NCI-H128 (cell line): ENCODE results near the gene SNX30.

Experiments used
- DNase-seq: peaks from one replicate; lab custom pipeline; 2025; ENCODE audit not compliant: unreplicated experiment; lab: John Stamatoyannopoulos, UW

The SNX30 gene

DNA sequence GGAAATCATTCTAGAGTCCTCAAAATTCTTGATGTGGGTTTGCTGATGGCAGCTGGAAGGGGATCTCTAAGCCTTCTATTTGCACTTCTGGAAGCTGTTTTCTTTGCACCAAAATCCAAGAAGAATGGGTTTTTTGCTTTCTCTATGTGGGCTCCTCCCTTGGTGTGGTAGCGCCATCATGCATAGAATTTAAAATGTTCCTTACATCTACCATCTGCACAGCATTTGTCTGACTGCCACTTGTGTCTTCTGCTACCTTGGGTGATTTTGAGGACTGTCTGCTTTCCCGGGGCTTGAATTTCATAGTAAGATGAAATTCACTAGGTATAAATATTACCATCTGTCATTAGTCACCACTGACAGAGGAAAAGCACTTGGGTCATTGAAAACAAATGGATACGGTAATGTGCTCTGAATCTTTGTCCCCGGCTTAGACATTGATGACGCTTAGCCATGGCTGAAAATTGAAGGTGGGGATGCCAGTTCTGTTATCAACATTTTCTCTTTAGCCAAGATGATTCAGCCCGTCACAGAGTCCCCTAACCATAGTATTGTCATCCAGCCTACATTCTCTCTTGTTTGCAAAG is 30.0 kb downstream of the SNX30 start:
- DNase-seq: no peak

DNA sequence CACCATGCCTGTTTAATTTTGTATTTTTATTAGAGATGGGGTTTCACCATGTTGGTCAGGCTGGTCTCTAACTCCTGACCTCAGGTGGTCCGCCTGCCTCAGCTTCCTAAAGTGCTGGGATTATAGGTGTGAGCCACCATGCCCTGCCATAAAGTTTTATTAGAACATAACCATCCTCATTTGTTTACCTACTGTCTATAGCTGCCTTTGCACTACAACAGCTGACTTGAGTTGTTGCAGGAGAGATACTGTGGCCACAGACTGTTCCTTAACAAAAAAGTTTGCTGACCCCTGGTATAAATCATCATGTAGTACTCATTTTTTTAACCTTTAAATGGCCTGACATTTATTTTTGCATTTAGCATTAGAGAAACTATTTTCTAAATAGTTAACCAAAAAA is 31.7 kb downstream of the SNX30 start:
- DNase-seq: no peak

DNA sequence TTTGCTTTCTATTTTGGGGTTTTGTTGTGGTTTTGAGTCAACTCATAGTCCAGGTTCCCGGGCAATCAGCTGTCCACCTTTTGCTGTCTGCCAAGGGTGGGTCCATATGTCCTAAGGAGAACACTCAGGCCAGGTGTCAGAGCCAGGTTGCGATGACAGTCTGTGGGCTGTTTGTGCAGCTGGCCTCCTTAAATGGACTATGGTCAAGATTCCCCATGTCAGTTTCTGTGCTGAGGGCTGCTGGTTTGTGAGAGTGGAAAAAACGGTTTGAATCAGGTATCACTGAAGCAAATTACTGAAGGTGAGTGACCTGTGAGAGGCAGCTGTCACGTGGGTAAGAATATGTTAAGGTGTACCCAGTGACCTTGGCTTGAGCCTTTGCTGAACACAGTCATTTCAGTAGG is 33.0 kb downstream of the SNX30 start:
- DNase-seq: no peak

DNA sequence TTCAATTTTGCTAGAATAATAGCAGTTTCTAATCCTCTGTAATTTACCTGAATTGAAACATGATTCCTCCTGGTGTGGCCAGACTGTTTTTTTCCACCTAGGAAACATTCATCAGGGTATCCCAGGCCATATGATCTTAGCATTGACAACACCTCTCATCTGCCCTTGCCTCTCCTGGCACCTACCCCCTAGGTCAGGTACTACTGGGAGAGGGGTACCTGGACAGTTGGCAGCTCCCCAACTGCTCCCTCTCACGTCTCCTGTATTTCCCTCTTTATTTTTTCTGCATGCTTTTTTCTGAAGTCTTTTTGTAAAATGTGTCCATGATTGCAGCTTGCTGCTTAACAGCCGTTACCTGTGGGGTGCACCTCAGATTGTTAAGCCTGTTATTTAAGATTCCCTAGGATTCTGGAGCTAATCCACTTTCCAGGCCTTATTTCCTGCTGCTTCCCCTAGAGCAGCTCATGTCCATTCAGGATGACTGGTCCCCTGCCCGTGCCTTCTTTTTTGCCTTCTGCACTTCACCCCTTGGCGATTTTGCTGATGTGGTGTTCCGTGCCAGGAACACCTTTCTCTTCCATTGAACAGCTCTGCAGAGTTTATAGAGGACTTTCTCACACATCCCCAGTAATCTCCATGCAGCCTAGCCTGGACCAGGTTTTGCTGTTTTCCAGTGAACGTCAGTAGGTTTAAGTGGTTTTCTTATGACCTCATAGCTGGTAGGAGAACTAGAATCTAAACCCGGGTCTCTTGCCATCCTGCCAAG is 33.6 kb downstream of the SNX30 start:
- DNase-seq: no peak

DNA sequence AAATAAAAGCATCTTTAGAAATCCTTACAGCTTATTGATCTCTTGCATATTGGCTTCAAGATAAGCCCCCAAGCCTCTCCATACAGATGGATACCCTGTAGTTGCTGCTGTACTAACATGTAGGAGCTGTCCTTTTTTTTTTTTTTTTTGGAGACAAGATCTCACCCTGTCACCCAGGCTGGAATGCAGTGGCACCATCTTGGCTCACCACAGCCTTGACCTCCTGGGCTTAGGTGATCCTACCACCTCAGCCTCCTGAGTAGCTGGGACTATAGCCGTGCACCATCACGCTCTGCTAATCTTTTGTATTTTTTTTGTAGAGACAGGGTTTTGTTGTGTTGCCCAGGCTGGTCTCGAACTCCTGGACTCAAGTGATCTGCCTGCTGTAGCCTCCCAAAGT is 35.4 kb downstream of the SNX30 start:
- no peak for DNase-seq

DNA sequence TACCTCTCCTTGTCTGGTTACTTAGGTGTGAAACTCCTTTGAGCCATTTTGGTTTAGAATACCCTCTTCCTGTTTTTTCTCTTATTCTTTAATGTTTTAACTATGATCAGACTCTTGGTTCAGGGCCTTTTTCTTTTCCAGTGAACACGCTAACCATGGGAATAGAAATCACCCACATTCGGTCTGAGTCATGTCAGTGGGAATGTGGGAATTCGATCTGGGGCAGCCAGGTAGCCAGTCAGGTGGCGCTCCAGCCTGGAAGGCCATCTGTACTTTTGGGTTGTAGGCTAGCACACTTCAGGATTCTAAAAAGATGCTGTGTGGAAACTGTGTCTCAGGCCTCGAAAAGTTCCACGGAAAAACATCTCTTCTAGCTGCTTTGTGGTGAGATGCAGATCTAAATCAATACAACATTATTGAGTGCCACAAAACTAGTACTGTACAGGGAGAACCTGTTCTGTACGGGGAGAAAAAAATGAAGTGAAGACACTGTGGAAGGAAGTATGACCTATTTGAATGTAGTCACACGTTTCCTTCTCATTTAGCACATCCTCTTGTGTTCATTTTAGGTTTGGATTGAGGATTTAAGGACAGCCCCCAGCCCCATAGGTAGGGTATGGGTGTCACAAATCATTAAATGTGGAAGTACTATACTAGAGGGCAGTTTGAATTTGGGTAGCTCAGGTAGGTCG is 36.4 kb downstream of the SNX30 start:
- DNase-seq: no peak

DNA sequence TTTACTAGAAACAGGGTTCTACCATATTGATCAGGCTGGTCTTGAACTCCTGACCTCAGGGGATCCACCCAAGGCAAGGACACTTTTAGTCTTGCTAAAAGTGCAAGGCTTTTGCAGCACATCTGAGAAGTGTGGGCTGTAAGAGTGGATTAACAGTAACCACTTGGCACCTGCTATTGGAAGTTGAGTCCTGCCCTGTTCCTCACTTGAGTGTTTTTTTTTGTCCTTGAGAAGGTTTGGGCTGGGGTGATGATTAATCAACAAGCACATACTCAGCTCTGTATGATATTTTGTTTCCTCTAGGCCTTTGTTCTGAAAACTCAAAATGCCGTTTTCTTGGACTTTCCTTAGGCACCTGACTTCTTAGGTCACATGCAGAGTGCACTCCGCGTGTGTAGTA is 37.4 kb downstream of the SNX30 start:
- DNase-seq: no peak

DNA sequence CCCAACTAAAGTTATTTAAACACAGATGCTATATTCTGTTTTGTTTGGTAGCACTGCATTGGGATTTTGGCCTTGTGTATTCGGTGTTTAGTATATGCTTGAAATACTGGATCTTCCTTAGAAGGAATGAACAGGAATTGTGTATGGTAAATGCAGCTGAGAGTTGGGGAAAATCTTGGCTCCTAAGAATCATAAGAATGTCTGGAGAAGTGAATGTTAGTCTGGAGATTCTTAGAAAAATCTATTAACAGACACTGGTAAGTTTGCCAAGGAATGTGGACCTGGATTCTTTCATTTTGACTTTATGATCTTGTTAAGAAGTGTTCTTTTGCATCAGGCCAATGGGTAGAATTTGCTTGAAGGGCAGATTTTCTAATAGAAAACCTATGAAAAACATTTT is 38.9 kb downstream of the SNX30 start:
- DNase-seq: no peak

DNA sequence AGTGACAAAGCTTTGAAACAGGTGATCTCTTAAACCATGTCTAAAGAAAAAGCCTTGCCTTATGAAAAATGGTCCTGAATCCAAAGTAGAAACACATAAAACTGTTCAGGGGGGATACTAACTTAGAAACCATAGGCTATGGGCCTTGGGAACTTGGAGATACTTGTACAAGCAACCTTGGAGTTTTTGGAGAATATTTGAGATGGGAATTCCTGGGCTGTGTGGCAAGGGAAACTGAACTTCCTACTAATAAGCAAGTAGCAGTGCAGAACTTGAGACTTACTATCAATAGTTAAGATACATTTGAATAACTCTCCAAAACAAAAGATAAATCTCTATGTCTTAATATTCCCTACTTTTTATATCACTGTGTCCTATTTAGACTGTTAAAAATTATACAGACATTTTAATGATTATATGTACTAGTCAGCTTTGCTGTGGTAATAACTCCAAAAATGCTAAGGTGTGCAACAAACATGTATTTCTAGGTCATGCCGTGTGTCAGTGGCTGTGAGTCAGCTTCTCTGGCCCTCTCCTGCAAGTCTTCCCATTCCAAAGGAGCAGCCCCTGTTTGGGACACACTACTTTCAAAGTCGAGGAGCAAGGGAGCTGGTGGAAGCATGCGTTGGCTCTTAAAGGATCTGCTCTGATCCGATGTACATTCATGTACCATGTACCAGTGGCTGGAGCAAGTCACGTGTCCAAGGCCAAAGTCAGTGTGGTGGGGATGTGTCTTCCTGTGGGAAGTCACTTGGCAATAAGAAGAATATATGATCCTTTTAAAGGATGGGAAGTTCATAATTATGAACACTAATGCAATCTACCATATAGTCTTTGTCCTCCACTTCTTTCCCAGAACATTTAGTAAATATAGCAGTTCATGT is 39.6 kb downstream of the SNX30 start:
- no peak for DNase-seq

DNA sequence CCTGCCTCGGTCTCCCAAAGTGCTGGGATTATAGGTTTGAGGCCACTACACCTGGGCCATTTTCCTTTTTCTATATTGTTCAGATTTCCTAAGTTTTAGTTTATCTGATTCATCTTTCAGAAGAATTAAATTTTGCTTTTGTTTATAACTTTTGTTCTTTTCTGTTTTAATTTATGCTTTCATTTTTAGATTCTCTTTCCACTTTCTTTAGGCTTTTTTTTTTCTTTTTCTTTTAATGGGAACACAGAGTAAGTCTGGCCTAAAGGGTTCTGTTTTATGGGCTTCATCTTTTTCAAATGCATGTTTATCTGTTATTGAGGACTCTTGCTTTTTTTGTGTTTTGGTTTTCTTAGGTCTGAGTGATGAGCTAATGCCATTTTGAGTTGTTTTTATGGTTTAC is 42.1 kb downstream of the SNX30 start:
- DNase-seq: no peak

DNA sequence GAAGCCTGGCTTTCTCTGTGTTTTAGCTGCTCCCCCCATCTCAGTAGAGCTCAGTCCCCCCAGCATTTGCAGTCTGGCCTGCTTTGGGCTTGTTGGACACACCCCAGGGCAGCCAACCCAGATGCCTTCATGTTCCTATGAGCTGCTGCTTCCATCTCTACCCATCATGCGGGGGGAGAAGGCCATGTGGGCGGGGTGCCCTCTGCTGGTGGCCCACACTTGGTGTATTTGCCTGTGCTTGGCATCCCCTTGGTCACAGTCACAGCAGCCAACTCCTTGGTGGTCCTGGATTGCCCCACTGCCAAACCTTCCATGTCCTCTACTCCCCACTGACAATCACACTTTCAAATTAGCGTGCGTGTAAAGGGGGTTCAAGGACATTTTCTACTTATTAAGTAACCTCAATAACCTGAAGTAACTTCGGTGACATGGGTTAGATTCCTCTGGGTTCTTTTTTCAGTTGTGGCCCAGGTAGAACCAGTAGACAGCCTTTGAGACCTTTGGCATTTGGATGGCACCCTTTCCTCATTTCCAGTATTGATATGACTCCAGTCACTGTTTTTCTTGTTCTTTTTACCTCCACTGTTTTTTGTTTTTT is 42.8 kb downstream of the SNX30 start:
- no peak for DNase-seq

DNA sequence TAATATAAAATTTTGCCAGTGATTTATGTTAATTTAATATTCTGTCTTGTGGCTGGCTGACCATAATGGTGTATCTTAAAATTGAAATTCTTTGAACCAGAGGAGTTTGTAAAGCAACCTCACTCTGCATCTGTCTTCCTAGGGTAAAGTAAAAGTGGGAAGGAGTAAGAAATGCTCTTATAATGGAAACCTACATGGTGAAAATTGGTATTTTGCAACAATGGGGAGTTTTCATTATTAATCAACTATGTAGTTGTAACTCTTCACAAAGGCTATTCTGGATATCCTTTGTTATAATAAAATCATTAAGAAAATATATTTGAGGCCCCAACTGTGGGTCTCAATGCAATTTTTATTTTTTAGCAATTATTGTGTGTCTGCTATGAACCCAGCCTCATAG is 44.2 kb downstream of the SNX30 start:
- DNase-seq: no peak

DNA sequence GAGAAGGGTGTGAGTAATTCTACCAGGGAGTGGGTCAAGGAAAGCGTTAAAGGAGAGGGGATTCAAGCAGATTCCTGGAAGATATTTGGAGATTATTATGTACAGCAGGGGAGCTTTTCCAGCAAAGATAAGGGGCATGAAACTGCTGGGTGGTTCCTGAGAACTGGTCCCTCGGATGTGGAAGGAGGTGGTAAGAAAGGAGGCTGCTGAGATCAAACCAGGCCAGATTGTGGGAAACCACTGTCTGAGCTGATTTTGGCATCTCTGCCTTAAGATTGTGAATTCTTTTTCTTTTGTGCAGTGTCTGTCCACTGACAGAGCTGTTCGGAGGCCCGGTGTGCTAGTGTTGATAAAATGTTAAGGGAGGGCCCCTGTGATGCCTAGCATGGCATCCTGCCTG is 45.4 kb downstream of the SNX30 start:
- no peak for DNase-seq

DNA sequence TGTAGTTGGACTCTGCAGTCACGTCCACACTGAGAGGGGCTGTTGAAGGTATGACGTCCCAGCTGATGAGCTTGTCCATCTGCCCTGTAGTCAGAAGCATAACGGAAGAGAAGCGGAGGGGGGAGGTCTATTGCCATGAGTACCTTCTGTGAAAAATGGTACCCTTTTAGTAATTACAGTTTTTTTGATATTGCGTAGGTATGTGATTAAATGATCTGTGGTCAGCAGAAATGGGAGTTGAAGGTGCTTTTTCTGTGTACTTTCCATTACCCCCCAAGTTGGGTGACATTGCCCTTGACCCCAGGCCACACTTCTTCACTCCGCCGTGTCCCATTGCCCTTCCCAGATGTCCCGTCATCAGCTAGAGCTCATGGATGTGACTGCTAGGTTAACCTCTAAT is 45.9 kb downstream of the SNX30 start:
- no peak for DNase-seq

DNA sequence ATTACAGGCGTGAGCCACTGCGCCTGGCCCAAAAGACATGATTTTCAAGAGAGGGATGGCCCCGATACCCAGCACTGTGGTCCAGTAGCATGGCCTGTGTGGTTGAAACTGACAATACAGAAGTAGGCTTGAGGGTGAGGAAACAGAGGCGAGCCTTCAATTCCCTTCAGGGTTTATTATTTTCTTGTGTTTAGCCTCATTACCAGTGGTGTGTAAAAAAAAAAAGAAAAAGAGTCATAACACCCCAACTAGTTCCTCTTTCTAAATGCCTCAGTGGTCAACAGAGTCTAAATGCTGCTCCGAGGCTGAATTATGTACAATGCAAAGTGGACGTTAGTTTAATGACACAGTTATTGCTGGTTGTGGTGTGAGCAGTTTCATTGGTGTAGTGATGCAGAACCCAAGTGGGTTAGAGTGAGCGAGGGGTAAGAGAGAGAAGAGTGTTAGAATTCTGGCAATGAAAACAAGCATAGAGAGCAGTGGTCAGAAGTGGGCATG is 58.8 kb downstream of the SNX30 start:
- no peak for DNase-seq

DNA sequence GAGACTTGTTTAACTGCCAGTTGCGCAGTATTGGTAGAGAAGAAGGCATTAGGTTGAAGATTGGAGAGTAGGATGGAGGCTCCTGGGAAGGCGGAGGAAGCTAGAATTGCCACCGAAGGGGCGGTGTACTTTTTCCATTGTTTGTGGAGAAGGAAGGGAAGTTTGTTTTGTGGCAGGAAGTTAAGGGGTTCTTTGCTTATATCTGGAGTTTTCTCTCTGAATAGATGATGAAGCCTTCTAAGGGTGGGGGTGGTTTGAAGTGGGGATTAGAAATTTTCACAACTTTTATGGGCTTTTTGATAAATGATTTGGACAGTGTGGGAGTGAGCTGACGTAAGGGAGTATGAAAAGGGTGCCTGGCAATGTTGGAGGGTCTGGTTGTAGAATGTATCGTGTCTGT is 59.3 kb downstream of the SNX30 start:
- DNase-seq: no peak

DNA sequence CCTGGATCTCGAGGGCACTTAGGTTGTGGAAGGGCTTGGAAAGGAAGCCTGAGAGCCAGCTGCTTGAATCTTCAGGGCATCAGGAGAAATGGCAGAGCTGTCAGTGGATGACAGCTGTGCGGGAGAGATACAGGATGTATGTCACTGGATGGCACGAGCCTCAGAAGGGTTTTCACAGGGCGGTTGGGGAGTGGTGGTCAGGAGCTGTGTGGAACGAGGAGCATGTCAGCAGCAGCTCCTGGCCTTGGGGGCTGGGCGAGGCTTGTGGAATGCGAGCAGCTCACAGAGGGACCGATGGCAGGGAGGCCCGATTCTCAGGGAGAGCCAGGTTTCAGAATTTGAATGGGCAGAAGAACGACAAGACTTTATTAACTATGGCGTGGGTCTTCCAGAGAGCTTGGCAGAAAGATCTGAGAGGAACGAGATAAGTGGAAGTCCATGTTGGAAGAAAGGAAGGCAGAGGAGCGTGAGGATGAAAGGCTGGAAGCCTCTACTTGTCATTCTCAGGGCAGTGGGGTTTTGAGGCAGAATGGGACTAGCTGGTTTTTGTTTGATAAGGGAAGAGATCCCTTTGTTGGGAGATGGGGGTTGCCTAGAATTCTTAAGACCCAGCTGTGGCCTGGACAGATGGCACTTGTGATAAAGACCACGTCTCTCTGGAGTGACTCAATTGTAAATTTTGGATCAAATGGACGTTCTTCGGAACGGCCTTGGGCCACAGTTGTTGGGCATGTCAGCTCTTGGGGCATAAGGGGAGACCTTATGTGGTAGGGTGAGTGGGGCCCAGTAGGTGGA is 60.3 kb downstream of the SNX30 start:
- no peak for DNase-seq

DNA sequence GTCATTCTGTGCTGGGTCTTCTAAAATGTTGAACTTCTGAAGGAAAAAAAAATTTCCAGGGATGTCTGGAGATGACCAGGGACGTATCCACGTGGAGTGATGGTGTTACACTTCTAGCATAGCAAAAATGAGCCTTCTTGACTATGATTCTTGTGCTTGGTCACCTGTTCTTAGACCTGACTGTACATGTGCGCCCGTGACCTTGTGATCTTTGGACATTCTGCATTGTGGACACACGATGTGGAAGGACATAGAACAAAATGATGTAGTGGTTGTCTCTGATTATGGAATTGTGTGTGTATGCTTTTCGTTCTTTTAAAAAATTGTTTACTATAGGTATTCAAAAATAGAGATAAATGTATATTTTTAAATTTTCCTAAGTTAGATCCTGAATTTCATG is 61.0 kb downstream of the SNX30 start:
- DNase-seq: no peak

DNA sequence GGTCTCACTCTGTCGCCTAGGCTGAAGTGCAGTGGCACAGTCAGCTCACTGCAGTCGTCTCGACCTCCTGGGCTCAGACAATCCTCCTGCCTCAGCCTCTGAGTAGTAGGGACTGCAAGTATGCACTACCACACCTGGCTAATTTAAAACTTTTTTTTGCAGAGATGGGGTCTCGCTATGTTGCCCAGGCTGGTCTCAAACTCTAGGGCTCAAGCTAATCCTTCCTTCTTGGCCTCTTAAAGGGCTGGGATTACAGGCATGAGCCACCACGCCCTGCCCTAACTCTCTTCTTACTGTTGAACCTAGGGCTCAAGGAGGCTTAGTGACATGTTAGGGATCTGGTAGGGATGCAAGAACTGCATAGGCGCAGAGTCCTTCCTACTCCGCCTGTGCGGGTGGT is 65.3 kb downstream of the SNX30 start:
- DNase-seq: no peak

DNA sequence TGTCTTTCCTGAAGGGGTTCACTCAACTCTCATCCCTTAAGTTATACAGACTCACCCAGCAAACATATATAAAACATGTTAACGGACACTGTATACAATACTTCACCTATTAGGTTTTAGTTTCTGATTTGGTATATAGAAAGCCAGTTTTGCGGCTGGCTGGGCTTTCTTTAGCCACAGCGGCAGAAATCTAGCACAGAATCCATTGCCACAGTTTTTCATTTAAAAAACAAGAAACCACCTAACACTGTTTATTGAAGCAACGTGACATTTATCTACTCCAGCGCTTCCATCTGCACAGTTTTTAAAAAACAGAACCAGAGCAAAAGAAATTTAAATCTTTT is 67.3 kb downstream of the SNX30 start:
- no peak for DNase-seq
